Fibroblast of lung (primary cell): ENCODE measurements around the gene CAVIN1. TPM values are rescaled to one million over a fixed set of nuclear protein-coding genes. Genes with fewer than 3 reads are reported as not detected.

Experiments
- DNase-seq, 2 donors: peaks; one replicate each; pipeline versions ENCODE4 v3.0.0 to v3.0.0-alpha.2; 2010; ENCODE audit warnings: low read depth in 2 of 2
- H2AFZ ChIP-seq: 2 replicates; pipeline ENCODE4 v1.5.1; 2012; ENCODE audit warnings: low read length, control low read depth, inconsistent platforms
- H3K27ac ChIP-seq: 2 replicates; pipeline ENCODE4 v1.5.1; 2011; ENCODE audit warnings: low read length, control low read depth; ENCODE audit not compliant: insufficient read depth
- H3K27me3 ChIP-seq: 2 replicates; pipeline ENCODE4 v1.5.1; 2011; ENCODE audit warnings: mild to moderate bottlenecking, low read length; ENCODE audit not compliant: control insufficient read depth, insufficient read depth
- H3K36me3 ChIP-seq: 2 replicates; pipeline ENCODE4 v1.5.1; 2011; ENCODE audit warnings: low read length; ENCODE audit not compliant: control insufficient read depth, insufficient read depth
- H3K4me1 ChIP-seq: 2 replicates; pipeline ENCODE4 v1.5.1; 2011; ENCODE audit warnings: low read length; ENCODE audit not compliant: control insufficient read depth, insufficient read depth; ENCODE audit errors: extremely low read depth
- H3K4me2 ChIP-seq: 2 replicates; pipeline ENCODE4 v1.5.1; 2011; ENCODE audit warnings: low read length, control low read depth; ENCODE audit not compliant: insufficient read depth; ENCODE audit errors: extremely low read depth
- H3K4me3 ChIP-seq, 4 experiments: fragments of 200-600 bp in 1 of 4; sonication (generic) in 1 of 4; replicated peaks in 1 of 4; 2 replicates each; pipeline ENCODE4 v1.5.1; 2011 to 2016; ENCODE audit warnings: low read length in 4 of 4, low read depth in 3 of 4, mild to moderate bottlenecking in 3 of 4, control low read depth in 2 of 4, inconsistent platforms in 1 of 4, mixed read lengths in 1 of 4; ENCODE audit not compliant: insufficient read depth in 1 of 4; ENCODE audit errors: control extremely low read depth in 1 of 4
- H3K79me2 ChIP-seq: 2 replicates; pipeline ENCODE4 v1.5.1; 2012; ENCODE audit warnings: mild to moderate bottlenecking, low read length, inconsistent platforms; ENCODE audit not compliant: control insufficient read depth, insufficient read depth
- H3K9ac ChIP-seq: 2 replicates; pipeline ENCODE4 v1.5.1; 2011; ENCODE audit warnings: mild to moderate bottlenecking, low read length, control low read depth; ENCODE audit not compliant: insufficient read depth
- H3K9me3 ChIP-seq: 2 replicates; pipeline ENCODE4 v1.5.1; 2012; ENCODE audit warnings: low read depth, low read length; ENCODE audit not compliant: control insufficient read depth, insufficient read depth
- H4K20me1 ChIP-seq: 2 replicates; pipeline ENCODE4 v1.5.1; 2011; ENCODE audit warnings: low read length; ENCODE audit not compliant: control insufficient read depth, insufficient read depth; ENCODE audit errors: extremely low read depth
- EZH2 ChIP-seq: IDR thresholded peaks from 2 replicates; pipeline ENCODE4 v1.5.1; 2012; ENCODE audit warnings: low read length, control low read depth, mild to moderate bottlenecking; ENCODE audit errors: missing control alignments
- polyA plus RNA-seq, 2 donors: library from polyadenylated mRNA; depleted of rRNA in 1 of 2; stranded (reverse) in 1 of 2; unstranded in 1 of 2; fragments of >200 nt; gene quantifications; 2 replicates each; pipeline ENCODE4 v1.2.1, GENCODE V29; 2011 to 2012; ENCODE audit warnings: missing spikeins in 1 of 2
- total RNA-seq: library from RNA; depleted of rRNA; stranded (reverse); fragments of >200 nt; gene quantifications from 2 replicates; pipeline ENCODE4 v1.2.1, GENCODE V29; 2014
- TF ChIP-seq, protein P1 (sequence below), 2 donors: IDR thresholded peaks in 1 of 2; conservative IDR thresholded peaks in 1 of 2; 1 replicate in 1 of 2; 2 replicates in 1 of 2; pipeline ENCODE4 v1.5.1; 2011 to 2012; ENCODE audit warnings: low read length in 2 of 2, control low read depth in 1 of 2, inconsistent platforms in 1 of 2, low read depth in 1 of 2, mild to moderate bottlenecking in 1 of 2

The CAVIN1 gene
- total and polyA plus RNA-seq, 2 donors (not counting 1 experiment from before 2014, with no cell fraction given): 372 to 490 TPM

- Histone ChIP-seq H3K36me3 (no peaks in the 10 kb centered on the region), H3K4me2 (no peak overlapping the region), H4K20me1 (no peaks in the 10 kb centered on the region), H2AFZ (no peak overlapping the region), H3K79me2 (peaks cover 59% of the 10 kb centered on the region), H3K27me3 (no peaks in the 10 kb centered on the region), H3K4me3 (no peak overlapping the region), H3K9me3 (no peaks in the 10 kb centered on the region), H3K9ac (no peak overlapping the region), H3K27ac (no peak overlapping the region), H3K4me1 (no peaks in the 10 kb centered on the region)
- DNase-seq: peak in 1 of 2 donors; percentile 91
- TF ChIP-seq, protein P1, sequence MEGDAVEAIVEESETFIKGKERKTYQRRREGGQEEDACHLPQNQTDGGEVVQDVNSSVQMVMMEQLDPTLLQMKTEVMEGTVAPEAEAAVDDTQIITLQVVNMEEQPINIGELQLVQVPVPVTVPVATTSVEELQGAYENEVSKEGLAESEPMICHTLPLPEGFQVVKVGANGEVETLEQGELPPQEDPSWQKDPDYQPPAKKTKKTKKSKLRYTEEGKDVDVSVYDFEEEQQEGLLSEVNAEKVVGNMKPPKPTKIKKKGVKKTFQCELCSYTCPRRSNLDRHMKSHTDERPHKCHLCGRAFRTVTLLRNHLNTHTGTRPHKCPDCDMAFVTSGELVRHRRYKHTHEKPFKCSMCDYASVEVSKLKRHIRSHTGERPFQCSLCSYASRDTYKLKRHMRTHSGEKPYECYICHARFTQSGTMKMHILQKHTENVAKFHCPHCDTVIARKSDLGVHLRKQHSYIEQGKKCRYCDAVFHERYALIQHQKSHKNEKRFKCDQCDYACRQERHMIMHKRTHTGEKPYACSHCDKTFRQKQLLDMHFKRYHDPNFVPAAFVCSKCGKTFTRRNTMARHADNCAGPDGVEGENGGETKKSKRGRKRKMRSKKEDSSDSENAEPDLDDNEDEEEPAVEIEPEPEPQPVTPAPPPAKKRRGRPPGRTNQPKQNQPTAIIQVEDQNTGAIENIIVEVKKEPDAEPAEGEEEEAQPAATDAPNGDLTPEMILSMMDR (conservative IDR thresholded peaks at IDR 0.05 in 1 of 2, IDR thresholded peaks at IDR 0.05 in 1 of 2; ENCODE audit: low read depth in 1 of 2, low read length in 2 of 2): no peak
- no peak for TF ChIP-seq EZH2
Measured at GRCh38 chr17:42363767-42364585, 59.1 kb downstream of the CAVIN1 start.

- H3K9me3 ChIP-seq: no peaks in the 10 kb centered on the region
- no peaks in the 10 kb centered on the region for H3K4me1 ChIP-seq
- no peak overlapping the region for H3K9ac ChIP-seq
- H3K27ac ChIP-seq: no peak overlapping the region
- H2AFZ ChIP-seq: no peak overlapping the region
- TF ChIP-seq, protein P1 (conservative IDR thresholded peaks at IDR 0.05 in 1 of 2, IDR thresholded peaks at IDR 0.05 in 1 of 2; ENCODE audit: low read depth in 1 of 2, low read length in 2 of 2): no peak
- no peak for TF ChIP-seq EZH2
- no peaks in the 10 kb centered on the region for H3K27me3 ChIP-seq
- peaks cover 63% of the 10 kb centered on the region for H3K79me2 ChIP-seq
- H3K36me3 ChIP-seq: no peaks in the 10 kb centered on the region
- no peak overlapping the region for H3K4me3 ChIP-seq
- no peaks in the 10 kb centered on the region for H4K20me1 ChIP-seq
- H3K4me2 ChIP-seq: no peak overlapping the region
- DNase-seq: no peak
Measured at GRCh38 chr17:42363231-42363630, 59.8 kb downstream of the CAVIN1 start.

DNA sequence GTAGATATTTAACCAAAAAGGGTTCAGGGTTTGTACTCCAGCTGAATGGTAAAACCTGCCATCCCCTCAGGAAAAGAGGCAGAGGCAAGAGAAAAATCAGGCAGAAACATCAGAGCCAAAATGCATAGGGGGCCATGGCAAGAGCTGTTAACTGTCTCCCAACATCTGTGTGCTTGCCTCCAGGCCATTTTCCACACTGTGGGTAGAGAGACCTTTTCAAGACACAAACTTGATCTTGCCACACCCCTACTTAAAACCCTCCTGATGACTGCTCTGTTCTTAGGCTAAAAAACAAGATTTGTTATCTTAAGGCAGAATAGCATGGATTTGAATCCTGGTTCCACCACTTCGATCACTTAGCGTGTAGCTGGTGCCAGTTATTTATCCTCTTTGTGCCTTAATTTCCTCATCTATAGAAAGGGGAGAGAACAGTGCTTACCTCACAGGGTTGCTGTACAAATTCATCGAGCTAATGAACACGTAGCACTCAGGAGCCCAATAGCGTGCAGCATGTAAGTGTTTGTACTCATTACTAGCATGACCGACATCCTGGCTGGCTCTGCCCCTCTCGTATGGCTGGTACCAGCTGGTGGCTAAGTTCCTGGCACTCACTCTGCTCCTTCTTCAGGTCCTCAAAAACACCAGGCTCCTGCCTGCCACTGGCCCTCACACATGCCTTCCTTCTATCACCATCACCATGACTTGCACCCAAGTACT, 60.7 kb downstream of the CAVIN1 start:
- Histone ChIP-seq H3K9ac (no peak overlapping the region), H3K4me1 (no peaks in the 10 kb centered on the region), H3K27me3 (no peaks in the 10 kb centered on the region), H3K9me3 (no peaks in the 10 kb centered on the region), H3K79me2 (peaks cover 59% of the 10 kb centered on the region), H4K20me1 (no peaks in the 10 kb centered on the region), H3K27ac (no peak overlapping the region), H3K36me3 (no peaks in the 10 kb centered on the region), H3K4me2 (no peak overlapping the region), H3K4me3 (no peak overlapping the region), H2AFZ (no peak overlapping the region)
- DNase-seq: no peak
- TF ChIP-seq EZH2: no peak
- TF ChIP-seq, protein P1 (conservative IDR thresholded peaks at IDR 0.05 in 1 of 2, IDR thresholded peaks at IDR 0.05 in 1 of 2; ENCODE audit: low read depth in 1 of 2, low read length in 2 of 2): no peak
